Transverse colon (tissue), 4 donors: ENCODE results near the gene RACGAP1. TPM values are rescaled to one million over a fixed set of nuclear protein-coding genes. Genes with fewer than 3 reads are reported as not detected.

Source experiments
- DNase-seq: peaks from one replicate; pipeline ENCODE4 v3.0.0-alpha.2; 2019
- H3K27ac ChIP-seq, 4 donors: fragments of 200-600 bp; sonication (generic); 2 replicates each; pipeline ENCODE4 v1.5.1; 2016 to 2018; ENCODE audit warnings: inconsistent platforms in 4 of 4
- H3K27me3 ChIP-seq: fragments of 200-600 bp; sonication (generic); 2 replicates; pipeline ENCODE4 v1.5.1; 2017; ENCODE audit warnings: inconsistent platforms
- H3K36me3 ChIP-seq, 4 donors: fragments of 200-600 bp; sonication (generic); 2 replicates each; pipeline ENCODE4 v1.5.1; 2017 to 2019; ENCODE audit warnings: inconsistent platforms in 4 of 4
- H3K4me1 ChIP-seq, 4 donors: fragments of 200-600 bp; sonication (generic); 2 replicates each; pipeline ENCODE4 v1.5.1; 2017 to 2020; ENCODE audit warnings: inconsistent platforms in 4 of 4
- H3K4me3 ChIP-seq, 4 donors: fragments of 200-600 bp; sonication (generic); 1 replicate in 1 of 4; 2 replicates in 3 of 4; pipeline versions ENCODE4 v1.5.1 to v1.6.1; 2017 to 2019; ENCODE audit warnings: inconsistent platforms in 4 of 4
- H3K9me3 ChIP-seq, 2 donors: fragments of 200-600 bp; sonication (generic); 2 replicates each; pipeline ENCODE4 v1.5.1; 2017 to 2019; ENCODE audit warnings: inconsistent platforms in 2 of 2
- CTCF ChIP-seq, 5 experiments: fragments of 200-600 bp in 3 of 5; fragments of 450-650 bp in 2 of 5; sonication (generic) in 3 of 5; IDR thresholded peaks; 1 replicate in 2 of 5; 2 replicates in 3 of 5; pipeline ENCODE4 v1.5.1; 2016 to 2017; ENCODE audit warnings: antibody characterized with exemption in 5 of 5, inconsistent platforms in 3 of 5, mild to moderate bottlenecking in 2 of 5, moderate library complexity in 1 of 5
- EP300 ChIP-seq: sonication (generic); formaldehyde crosslinking; IDR thresholded peaks from one replicate; pipeline ENCODE4 v1.6.1; 2017; ENCODE audit warnings: antibody characterized with exemption, low read depth
- POLR2A ChIP-seq: fragments of 450-650 bp; IDR thresholded peaks from one replicate; pipeline ENCODE4 v1.6.1; 2016; ENCODE audit warnings: antibody characterized with exemption, mild to moderate bottlenecking, moderate library complexity
- POLR2AphosphoS5 ChIP-seq, 3 donors: sonication (generic); formaldehyde crosslinking; IDR thresholded peaks; one replicate each; pipeline ENCODE4 v1.6.1; 2016; ENCODE audit warnings: antibody characterized with exemption in 3 of 3
- WGBS, 2 donors: methylation state at CpG; one replicate each; pipeline ENCODE4 v1.1.5; 2018; ENCODE audit warnings: low coverage in 1 of 2; 5-methylcytosine and 5-hydroxymethylcytosine counted together
- in situ Hi-C, 4 donors: fragments of 200-750 bp; cut with MboI; loops; one replicate each; pipeline versions ENCODE4 v1.15.0 to v1.15.1; 2017; ENCODE audit warnings: low sequenced_read_pairs in 3 of 4, low pct_ligation_motif_present in 1 of 4, low pct_unique_long_range_greater_than_20kb in 1 of 4
- intact Hi-C: fragments of 100-400 bp; cut with DNase I; formaldehyde crosslinking; loops from one replicate; pipeline ENCODE4 v1.15.1; 2023; ENCODE audit warnings: low total_unique reads
- total RNA-seq, 4 donors: library from RNA; depleted of rRNA; stranded (reverse); fragments of >200 nt; gene quantifications; one replicate each; pipeline ENCODE4 v1.1.0, GENCODE V29; 2016

Gene RACGAP1
- total RNA-seq, 4 donors from 2014 or later: 5.0 to 13.4 (median 9.3) TPM

- Histone ChIP-seq H3K27me3 (peaks cover 34% of the 10 kb centered on the region), H3K27ac (no peak overlapping the region), H3K4me1 (peaks cover 0 to 17% (median 11%) of the 10 kb centered on the region in 4 donors), H3K36me3 (no peaks in the 10 kb centered on the region), H3K9me3 (no peaks in the 10 kb centered on the region), H3K4me3 (no peak overlapping the region)
- no peak for TF ChIP-seq EP300
- TF ChIP-seq CTCF (IDR thresholded peaks at IDR 0.05): no peak
- TF ChIP-seq POLR2A: no peak
- no peak for TF ChIP-seq POLR2AphosphoS5 (IDR thresholded peaks at IDR 0.05)
- DNase-seq: no peak
- in situ Hi-C loops: loop anchor here (5.0 to 25.0 kb wide), 5 partner anchors 82 to 217 kb away; partner anchors contain the start of gene ASIC1 (in 3 of the 4)
- intact Hi-C loops: loop anchor here (5.0 to 10.0 kb wide), 2 partner anchors 102 to 215 kb away; no protein-coding TSS in a partner anchor
- 80 to 86% methylated on average over 7 to 12 of the region's 12 CpGs for WGBS, 2 donors
Measured at GRCh38 chr12:49969651-49970429, 55.5 kb downstream of the RACGAP1 start.

GRCh38 chr12:49969027-49969426, 56.3 kb downstream of the RACGAP1 start:
- Histone ChIP-seq H3K36me3 (no peaks in the 10 kb centered on the region), H3K4me1 (peaks cover 0 to 11% (median 8%) of the 10 kb centered on the region in 4 donors), H3K9me3 (no peaks in the 10 kb centered on the region), H3K4me3 (no peak overlapping the region), H3K27me3 (peaks cover 39% of the 10 kb centered on the region), H3K27ac (no peak overlapping the region)
- in situ Hi-C loops (loop anchor here in 2 of 4 donors (5.0 to 25.0 kb wide), 3 partner anchors 88 to 218 kb away; partner anchors contain the start of gene ASIC1 (in 1 of the 2)), intact Hi-C loops (loop anchor here (5.0 to 10.0 kb wide), 2 partner anchors 103 to 216 kb away; no protein-coding TSS in a partner anchor)
- DNase-seq: no peak
- WGBS, 2 donors: 68% methylated on average over 5 of the region's 5 CpGs; no CpG with 5 or more reads in 1 of the 2 donors
- no peak for TF ChIP-seq POLR2A

- H3K4me3 ChIP-seq: no peak overlapping the region
- H3K9me3 ChIP-seq: no peaks in the 10 kb centered on the region
- intact Hi-C loops: loop anchor here (5.0 to 10.0 kb wide), 2 partner anchors 104 to 216 kb away; no protein-coding TSS in a partner anchor
- H3K36me3 ChIP-seq: no peaks in the 10 kb centered on the region
- H3K4me1 ChIP-seq: peaks cover 0 to 11% (median 8%) of the 10 kb centered on the region in 4 donors
- TF ChIP-seq POLR2A (no peak), POLR2AphosphoS5 (IDR thresholded peaks at IDR 0.05) (no peak), CTCF (IDR thresholded peaks at IDR 0.05) (no peak), EP300 (no peak)
- H3K27me3 ChIP-seq: peaks cover 43% of the 10 kb centered on the region
- DNase-seq: no peak
- H3K27ac ChIP-seq: no peak overlapping the region
- in situ Hi-C loops: loop anchor here in 2 of 4 donors (5.0 to 25.0 kb wide), 3 partner anchors 89 to 219 kb away; partner anchors contain the start of gene ASIC1 (in 1 of the 2)
- WGBS, 2 donors: 89% methylated on average over 6 of the region's 6 CpGs; no CpG with 5 or more reads in 1 of the 2 donors
Measured at GRCh38 chr12:49968471-49968870, 56.8 kb downstream of the RACGAP1 start.

- Histone ChIP-seq H3K27me3 (peaks cover 46% of the 10 kb centered on the region), H3K36me3 (no peaks in the 10 kb centered on the region), H3K9me3 (no peaks in the 10 kb centered on the region), H3K27ac (no peak overlapping the region), H3K4me3 (peak overlapping the region in 3 of 4 donors; percentile 15 to 40 (median 33)), H3K4me1 (peaks cover 0 to 11% (median 8%) of the 10 kb centered on the region in 4 donors)
- intact Hi-C loops (loop anchor here (5.0 to 10.0 kb wide), 2 partner anchors 104 to 217 kb away; no protein-coding TSS in a partner anchor), in situ Hi-C loops (loop anchor here in 2 of 4 donors (5.0 to 25.0 kb wide), 3 partner anchors 89 to 219 kb away; partner anchors contain the start of gene ASIC1 (in 1 of the 2))
- DNase-seq: no peak
- TF ChIP-seq POLR2AphosphoS5 (IDR thresholded peaks at IDR 0.05) (no peak), EP300 (no peak), CTCF (IDR thresholded peaks at IDR 0.05) (no peak), POLR2A (no peak)
- WGBS, 2 donors: 38 to 100% methylated on average over 2 to 15 of the region's 15 CpGs
Measured at GRCh38 chr12:49967777-49968250, 57.5 kb downstream of the RACGAP1 start.
